Psoas muscle (tissue), 8 donors: Measurements from ENCODE around the gene ARFIP1. TPM values are rescaled to one million over a fixed set of nuclear protein-coding genes. Genes with fewer than 3 reads are reported as not detected.

Source experiments
- ATAC-seq, 4 donors: fragments of 200-7000 bp; cut with Tn5 transposase; one replicate each; pipeline ENCODE4 v1.9.1; 2020; ENCODE audit warnings: moderate library complexity in 3 of 4, mild to moderate bottlenecking in 2 of 4
- DNase-seq, 2 donors: peaks; one replicate each; pipeline ENCODE4 v3.0.0-alpha.2; 2020
- H3K27ac ChIP-seq: fragments of 200-600 bp; one replicate; pipeline ENCODE4 v1.8.0; 2022
- H3K27me3 ChIP-seq, 3 donors: fragments of 200-600 bp in 1 of 3; one replicate each; pipeline versions ENCODE4 v1.6.1 to v1.8.0; 2013 to 2022; ENCODE audit warnings: low read length in 2 of 3, mild to moderate bottlenecking in 2 of 3, moderate library complexity in 1 of 3; ENCODE audit not compliant: insufficient read depth in 3 of 3
- H3K36me3 ChIP-seq, 2 donors: fragments of 200-600 bp in 1 of 2; one replicate each; pipeline versions ENCODE4 v1.6.1 to v1.8.0; 2013 to 2022; ENCODE audit warnings: low read depth in 1 of 2, mild to moderate bottlenecking in 1 of 2, moderate library complexity in 1 of 2; ENCODE audit not compliant: insufficient read depth in 1 of 2
- H3K4me1 ChIP-seq: fragments of 200-600 bp; one replicate; pipeline ENCODE4 v1.8.0; 2022
- H3K4me3 ChIP-seq: fragments of 200-600 bp; one replicate; pipeline ENCODE4 v1.8.0; 2022; ENCODE audit warnings: mild to moderate bottlenecking
- H3K9me3 ChIP-seq: fragments of 200-600 bp; one replicate; pipeline ENCODE4 v1.8.0; 2022
- WGBS, 3 donors: extraction: QIAGEN DNeasy Blood & Tissue Kit; methylation state at CpG; one replicate each; pipeline versions ENCODE4 v1.1.6 to v1.1.7; 2013; 5-methylcytosine and 5-hydroxymethylcytosine counted together
- intact Hi-C, 2 donors: fragments of 100-400 bp; cut with DNase I; formaldehyde crosslinking; loops; one replicate each; pipeline versions ENCODE4 v1.11.0 to v1.14.2; 2022
- polyA plus RNA-seq, 3 donors: library from polyadenylated mRNA; stranded (reverse); fragments of 200-250 nt; gene quantifications; one replicate each; pipeline ENCODE4 v1.2.3, GENCODE V29; 2013
- total RNA-seq, 4 donors: library from RNA; stranded (reverse); fragmentation: NEBNext Ultra II Directional in 2 of 4; extraction: Animal tissue kit (Norgen Biotek cat#: 25700) in 2 of 4; gene quantifications; one replicate each; pipeline versions ENCODE4 v1.2.1 to v1.2.4, GENCODE V29; 2021 to 2023
- TF ChIP-seq, protein P1 (sequence below): fragments of 200-600 bp; IDR thresholded peaks from one replicate; pipeline ENCODE4 v1.8.0; 2022; ENCODE audit warnings: antibody characterized with exemption
- donor health status: healthy with polysubstance abuse.
- donor health status: DM: no; HTN: no; CAD: no; lungs with moderate emphysema.
- donor health status: Bipolar disorder and iron deficiency.
- donor health status: healthy.
- donor health status: DM: yes; HTN: yes; CAD: no.
- donor health status: DM: no; HTN: no; CAD: no.
- donor health status: DM: no; HTN: no; CAD: no.
- donor health status: DM: yes; HTN: yes; CAD: no.

The ARFIP1 gene
- total and polyA plus RNA-seq, 7 donors, result 6.8 to 15.7 (median 12.2) TPM

DNA sequence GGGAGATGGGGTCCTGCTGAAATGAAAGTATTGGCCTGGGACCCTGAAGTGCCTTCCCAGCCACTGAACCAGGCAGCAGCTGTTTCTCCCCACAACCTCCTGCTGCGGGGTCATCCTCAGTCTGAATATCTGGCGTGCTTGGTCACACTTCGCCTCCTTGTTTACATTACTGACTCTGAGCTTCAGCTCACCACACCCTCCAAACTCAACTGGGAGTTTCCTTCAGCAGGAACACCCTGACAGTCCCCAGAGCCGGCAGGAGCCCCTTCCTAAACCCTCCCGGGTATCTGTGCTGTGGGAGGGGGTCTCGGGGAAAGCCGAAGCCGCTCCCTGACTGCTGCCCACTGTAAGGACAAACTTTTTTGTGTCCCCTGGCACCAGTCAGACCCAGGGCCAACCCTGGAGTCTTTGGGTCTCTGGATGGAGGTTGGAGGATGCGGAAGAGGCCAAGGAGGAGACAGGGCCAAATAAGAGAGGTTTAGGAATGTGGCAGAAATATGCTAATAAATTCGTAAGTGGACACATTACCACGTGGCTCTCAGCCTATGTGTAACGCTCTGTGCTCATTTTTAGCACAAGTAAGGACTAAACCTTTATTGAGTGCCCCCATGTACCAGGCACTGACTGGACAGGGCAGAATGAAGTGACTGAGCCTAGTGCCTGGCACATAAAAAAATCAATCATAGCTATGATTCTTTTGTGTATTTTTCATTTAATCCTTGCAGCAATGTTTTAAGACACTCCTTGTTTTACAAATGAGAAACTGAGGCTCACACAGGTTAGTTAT, 177.1 kb downstream of the ARFIP1 start:
- DNase-seq (no peak), ATAC-seq (no peak)
- intact Hi-C loops, result no loop called here
- Histone ChIP-seq H3K27me3 (no peaks in the 10 kb centered on the region), H3K36me3 (no peaks in the 10 kb centered on the region), H3K27ac (no peak overlapping the region), H3K9me3 (no peaks in the 10 kb centered on the region), H3K4me1 (no peaks in the 10 kb centered on the region), H3K4me3 (no peak overlapping the region)
- 57 to 63% (median 62%) methylated on average over 12 of the region's 12 CpGs for WGBS, 3 donors
- TF ChIP-seq, protein P1, sequence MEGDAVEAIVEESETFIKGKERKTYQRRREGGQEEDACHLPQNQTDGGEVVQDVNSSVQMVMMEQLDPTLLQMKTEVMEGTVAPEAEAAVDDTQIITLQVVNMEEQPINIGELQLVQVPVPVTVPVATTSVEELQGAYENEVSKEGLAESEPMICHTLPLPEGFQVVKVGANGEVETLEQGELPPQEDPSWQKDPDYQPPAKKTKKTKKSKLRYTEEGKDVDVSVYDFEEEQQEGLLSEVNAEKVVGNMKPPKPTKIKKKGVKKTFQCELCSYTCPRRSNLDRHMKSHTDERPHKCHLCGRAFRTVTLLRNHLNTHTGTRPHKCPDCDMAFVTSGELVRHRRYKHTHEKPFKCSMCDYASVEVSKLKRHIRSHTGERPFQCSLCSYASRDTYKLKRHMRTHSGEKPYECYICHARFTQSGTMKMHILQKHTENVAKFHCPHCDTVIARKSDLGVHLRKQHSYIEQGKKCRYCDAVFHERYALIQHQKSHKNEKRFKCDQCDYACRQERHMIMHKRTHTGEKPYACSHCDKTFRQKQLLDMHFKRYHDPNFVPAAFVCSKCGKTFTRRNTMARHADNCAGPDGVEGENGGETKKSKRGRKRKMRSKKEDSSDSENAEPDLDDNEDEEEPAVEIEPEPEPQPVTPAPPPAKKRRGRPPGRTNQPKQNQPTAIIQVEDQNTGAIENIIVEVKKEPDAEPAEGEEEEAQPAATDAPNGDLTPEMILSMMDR, result no peak

DNA sequence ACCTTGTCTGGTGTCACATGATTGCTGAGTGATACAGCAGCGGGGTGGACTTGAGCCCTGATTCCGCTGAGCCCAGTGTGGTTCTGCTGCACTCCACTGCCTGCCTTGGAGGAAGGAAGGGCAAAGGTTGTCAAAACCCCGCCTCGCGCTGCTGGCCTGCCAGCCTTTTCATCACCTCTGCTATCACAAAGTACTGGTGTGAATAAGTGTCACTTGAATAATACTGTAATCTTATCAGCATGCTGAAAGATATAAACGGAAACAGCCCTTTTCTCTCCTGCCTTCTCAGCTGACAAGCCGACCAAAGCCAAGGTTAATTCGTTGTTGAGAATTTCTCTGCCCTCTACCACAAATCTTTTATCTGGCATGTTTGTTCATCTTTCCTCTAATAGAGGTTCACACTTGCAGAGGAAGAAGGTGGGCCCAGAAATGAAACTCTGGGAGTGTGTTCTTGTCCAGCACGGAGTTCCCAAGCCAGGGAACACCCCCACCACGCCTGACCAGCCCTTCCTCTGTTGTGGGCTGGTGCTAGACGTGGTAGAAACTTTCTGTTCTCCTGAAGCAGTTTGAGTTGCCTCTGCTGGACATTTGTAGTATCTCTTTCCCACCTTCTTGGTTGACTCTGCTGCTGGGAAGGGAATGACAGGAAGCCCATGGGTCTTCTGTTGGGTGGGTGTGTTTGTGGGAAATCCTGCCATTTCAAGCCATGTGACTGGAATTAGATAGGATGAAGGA, 177.8 kb downstream of the ARFIP1 start:
- H3K4me1 ChIP-seq, result no peaks in the 10 kb centered on the region
- intact Hi-C loops, result no loop called here
- H3K9me3 ChIP-seq, result no peaks in the 10 kb centered on the region
- 57 to 59% (median 58%) methylated on average over 11 of the region's 11 CpGs for WGBS, 3 donors
- no peaks in the 10 kb centered on the region for H3K36me3 ChIP-seq
- DNase-seq, result no peak
- no peak overlapping the region for H3K4me3 ChIP-seq
- no peaks in the 10 kb centered on the region for H3K27me3 ChIP-seq
- no peak for ATAC-seq
- no peak overlapping the region for H3K27ac ChIP-seq
- TF ChIP-seq, protein P1, result no peak

DNA sequence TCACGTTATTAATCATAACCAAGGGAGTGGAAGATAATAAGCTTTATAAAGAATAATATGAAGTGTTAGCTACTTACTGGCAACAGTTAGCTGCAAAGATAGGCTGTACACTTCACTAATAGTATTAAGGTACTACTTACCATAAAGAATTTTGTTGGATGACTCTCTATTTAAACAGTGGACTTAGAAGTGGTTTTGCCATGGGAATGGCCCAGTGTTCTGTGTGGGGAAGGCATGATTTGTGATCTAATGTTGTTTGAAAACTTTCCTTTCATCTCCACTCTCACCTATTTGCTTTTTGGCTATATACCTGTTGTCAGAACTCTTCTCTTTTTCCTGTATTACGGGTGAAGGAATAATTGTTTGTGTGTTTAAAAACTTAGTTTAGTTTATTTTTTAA, 179.3 kb downstream of the ARFIP1 start:
- no peak for DNase-seq
- no peaks in the 10 kb centered on the region for H3K27me3 ChIP-seq
- H3K4me3 ChIP-seq, result no peak overlapping the region
- H3K4me1 ChIP-seq, result no peaks in the 10 kb centered on the region
- H3K27ac ChIP-seq, result no peak overlapping the region
- TF ChIP-seq, protein P1, result no peak
- ATAC-seq, result no peak
- no peaks in the 10 kb centered on the region for H3K9me3 ChIP-seq
- no peaks in the 10 kb centered on the region for H3K36me3 ChIP-seq
- intact Hi-C loops, result no loop called here
- 86 to 93% (median 88%) methylated on average over 2 of the region's 2 CpGs for WGBS, 3 donors

DNA sequence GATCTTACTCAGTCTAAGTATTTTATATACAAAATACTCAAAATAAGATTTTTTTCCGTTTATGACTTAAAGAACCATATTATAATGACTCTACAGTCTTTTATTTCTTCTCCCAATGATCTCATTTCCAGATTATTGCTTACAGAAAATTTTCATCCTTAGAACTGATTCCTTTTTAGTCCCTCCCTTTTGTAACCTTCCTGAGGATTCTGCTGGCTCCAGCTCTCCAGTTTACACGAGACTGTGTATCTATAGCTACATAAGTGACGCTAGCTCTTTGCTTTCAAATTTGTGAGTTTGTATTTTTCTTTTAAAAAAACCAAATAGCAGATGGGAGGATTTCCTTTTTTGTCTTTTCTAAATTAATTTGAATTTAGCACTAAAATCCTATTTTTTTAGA, 180.3 kb downstream of the ARFIP1 start:
- Histone ChIP-seq H3K36me3 (no peaks in the 10 kb centered on the region), H3K9me3 (no peaks in the 10 kb centered on the region), H3K27ac (no peak overlapping the region), H3K4me1 (no peaks in the 10 kb centered on the region), H3K4me3 (no peak overlapping the region), H3K27me3 (no peaks in the 10 kb centered on the region)
- TF ChIP-seq, protein P1, result no peak
- 87 to 94% (median 92%) methylated on average over 3 of the region's 3 CpGs for WGBS, 3 donors
- ATAC-seq (no peak), DNase-seq (no peak)
- intact Hi-C loops, result no loop called here
